ENCODE measurements around the gene RIC8A. TPM values are rescaled to one million over a fixed set of nuclear protein-coding genes. Genes with fewer than 3 reads are reported as not detected.

Gene RIC8A
- total RNA-seq, 1 experiment from 2014 or later: 84.1 TPM

GRCh38 chr11:199004-199581 is 8.4 kb upstream of the RIC8A start:
- no TSS peak for BruUV-seq (replicated peaks)
- peaks cover 2% of the 10 kb centered on the region for H3K9me3 Mint-ChIP-seq (ENCODE audit: low read depth, unreplicated experiment)
- TF ChIP-seq, protein P1, sequence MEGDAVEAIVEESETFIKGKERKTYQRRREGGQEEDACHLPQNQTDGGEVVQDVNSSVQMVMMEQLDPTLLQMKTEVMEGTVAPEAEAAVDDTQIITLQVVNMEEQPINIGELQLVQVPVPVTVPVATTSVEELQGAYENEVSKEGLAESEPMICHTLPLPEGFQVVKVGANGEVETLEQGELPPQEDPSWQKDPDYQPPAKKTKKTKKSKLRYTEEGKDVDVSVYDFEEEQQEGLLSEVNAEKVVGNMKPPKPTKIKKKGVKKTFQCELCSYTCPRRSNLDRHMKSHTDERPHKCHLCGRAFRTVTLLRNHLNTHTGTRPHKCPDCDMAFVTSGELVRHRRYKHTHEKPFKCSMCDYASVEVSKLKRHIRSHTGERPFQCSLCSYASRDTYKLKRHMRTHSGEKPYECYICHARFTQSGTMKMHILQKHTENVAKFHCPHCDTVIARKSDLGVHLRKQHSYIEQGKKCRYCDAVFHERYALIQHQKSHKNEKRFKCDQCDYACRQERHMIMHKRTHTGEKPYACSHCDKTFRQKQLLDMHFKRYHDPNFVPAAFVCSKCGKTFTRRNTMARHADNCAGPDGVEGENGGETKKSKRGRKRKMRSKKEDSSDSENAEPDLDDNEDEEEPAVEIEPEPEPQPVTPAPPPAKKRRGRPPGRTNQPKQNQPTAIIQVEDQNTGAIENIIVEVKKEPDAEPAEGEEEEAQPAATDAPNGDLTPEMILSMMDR (IDR thresholded peaks at IDR 0.05; ENCODE audit: unreplicated experiment): no peak
- H3K36me3 Mint-ChIP-seq (ENCODE audit: insufficient read depth, unreplicated experiment): peaks cover 25% of the 10 kb centered on the region
- no peak overlapping the region for H3K4me3 Mint-ChIP-seq (ENCODE audit: low read depth, unreplicated experiment)
- intact Hi-C loops (cut with micrococcal nuclease; ENCODE audit: unreplicated experiment): no loop called here
- no peak for DNase-seq
- no peaks in the 10 kb centered on the region for H3K27me3 Mint-ChIP-seq (ENCODE audit: unreplicated experiment)
- CTCF ChIA-PET: no interaction called here
- no peaks in the 10 kb centered on the region for H3K4me1 Mint-ChIP-seq (ENCODE audit: low read depth, unreplicated experiment)
- H3K27ac Mint-ChIP-seq (ENCODE audit: unreplicated experiment): peak overlapping the region; percentile 83

DNA sequence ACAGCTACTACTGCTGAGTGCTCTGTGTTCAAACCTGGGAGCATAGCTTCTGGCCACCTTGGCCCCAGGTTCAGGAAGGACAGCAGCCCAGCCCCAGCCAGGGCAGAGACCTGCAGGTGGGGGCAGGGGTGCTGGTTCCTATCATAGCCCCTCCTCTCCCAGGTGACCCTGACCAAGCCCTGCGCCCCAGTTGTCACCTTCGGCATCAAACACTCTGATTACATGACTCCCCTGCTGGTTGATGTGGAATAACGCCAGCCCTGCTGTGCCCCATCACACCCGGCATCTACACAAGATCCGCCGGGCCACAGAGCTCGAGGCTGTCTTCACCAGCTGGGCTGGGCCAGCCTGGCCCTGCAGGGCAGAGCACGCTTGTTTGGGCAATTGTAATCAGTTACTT is 7.7 kb upstream of the RIC8A start:
- DNase-seq: no peak
- Mint-ChIP-seq H3K9me3 (ENCODE audit: low read depth, unreplicated experiment) (peaks cover 2% of the 10 kb centered on the region), H3K4me1 (ENCODE audit: low read depth, unreplicated experiment) (no peaks in the 10 kb centered on the region), H3K36me3 (ENCODE audit: insufficient read depth, unreplicated experiment) (peaks cover 25% of the 10 kb centered on the region), H3K27me3 (ENCODE audit: unreplicated experiment) (no peaks in the 10 kb centered on the region), H3K27ac (ENCODE audit: unreplicated experiment) (no peak overlapping the region), H3K4me3 (ENCODE audit: low read depth, unreplicated experiment) (no peak overlapping the region)
- TF ChIP-seq, protein P1 (IDR thresholded peaks at IDR 0.05; ENCODE audit: unreplicated experiment): no peak
- CTCF ChIA-PET: no interaction called here
- BruUV-seq (replicated peaks): no TSS peak
- intact Hi-C loops (cut with micrococcal nuclease; ENCODE audit: unreplicated experiment): loop anchor here (10.0 kb wide), 1 partner anchor 315 kb away; no protein-coding TSS in a partner anchor

- no peak overlapping the region for H3K4me3 Mint-ChIP-seq (ENCODE audit: low read depth, unreplicated experiment)
- BruUV-seq (replicated peaks): no TSS peak
- no peak for DNase-seq
- intact Hi-C loops (cut with micrococcal nuclease; ENCODE audit: unreplicated experiment): loop anchor here (10.0 kb wide), 1 partner anchor 314 kb away; no protein-coding TSS in a partner anchor
- no peaks in the 10 kb centered on the region for H3K4me1 Mint-ChIP-seq (ENCODE audit: low read depth, unreplicated experiment)
- CTCF ChIA-PET: no interaction called here
- H3K36me3 Mint-ChIP-seq (ENCODE audit: insufficient read depth, unreplicated experiment): peaks cover 25% of the 10 kb centered on the region
- TF ChIP-seq, protein P1 (IDR thresholded peaks at IDR 0.05; ENCODE audit: unreplicated experiment): no peak
- H3K27ac Mint-ChIP-seq (ENCODE audit: unreplicated experiment): no peak overlapping the region
- peaks cover 2% of the 10 kb centered on the region for H3K9me3 Mint-ChIP-seq (ENCODE audit: low read depth, unreplicated experiment)
- no peaks in the 10 kb centered on the region for H3K27me3 Mint-ChIP-seq (ENCODE audit: unreplicated experiment)
These were observed 7.1 kb upstream of the RIC8A start for GRCh38 chr11:200224-201003.

- H3K36me3 Mint-ChIP-seq (ENCODE audit: insufficient read depth, unreplicated experiment): peaks cover 38% of the 10 kb centered on the region
- TF ChIP-seq, protein P1 (IDR thresholded peaks at IDR 0.05; ENCODE audit: unreplicated experiment): no peak
- no peak for DNase-seq
- H3K4me3 Mint-ChIP-seq (ENCODE audit: low read depth, unreplicated experiment): no peak overlapping the region
- peaks cover 2% of the 10 kb centered on the region for H3K9me3 Mint-ChIP-seq (ENCODE audit: low read depth, unreplicated experiment)
- no TSS peak for BruUV-seq (replicated peaks)
- CTCF ChIA-PET: no interaction called here
- H3K4me1 Mint-ChIP-seq (ENCODE audit: low read depth, unreplicated experiment): no peaks in the 10 kb centered on the region
- H3K27ac Mint-ChIP-seq (ENCODE audit: unreplicated experiment): no peak overlapping the region
- H3K27me3 Mint-ChIP-seq (ENCODE audit: unreplicated experiment): no peaks in the 10 kb centered on the region
- intact Hi-C loops (cut with micrococcal nuclease; ENCODE audit: unreplicated experiment): loop anchor here (10.0 kb wide), 1 partner anchor 313 kb away; no protein-coding TSS in a partner anchor
These were observed 5.5 kb upstream of the RIC8A start for GRCh38 chr11:201966-202365.

Data from Calu3 (cell line).